Measurements from ENCODE around the gene CD151. TPM values are rescaled to one million over a fixed set of nuclear protein-coding genes. Genes with fewer than 3 reads are reported as not detected.

The CD151 gene
- total and polyA plus RNA-seq, 2 experiments from 2014 or later, result 62.9 to 109 TPM

- Histone ChIP-seq H4K20me1 (replicated peaks; ENCODE audit: insufficient read depth) (peaks cover 24% of the 10 kb centered on the region), H3K27ac (ENCODE audit: low read depth) (no peak overlapping the region), H3K79me2 (replicated peaks; ENCODE audit: insufficient read depth) (no peaks in the 10 kb centered on the region), H3K4me1 (ENCODE audit: insufficient read depth) (peaks cover 24% of the 10 kb centered on the region; the same call in 1 of the 2 replicates), H3K9me2 (ENCODE audit: insufficient read depth) (no peaks in the 10 kb centered on the region), H3K4me2 (no peak overlapping the region), H3K27me3 (ENCODE audit: insufficient read depth) (no peaks in the 10 kb centered on the region), H3K36me3 (ENCODE audit: insufficient read depth) (no peaks in the 10 kb centered on the region), H3F3A (replicated peaks; ENCODE audit: low read depth) (peaks cover 7% of the 10 kb centered on the region), H3K4me3 (no peak overlapping the region), H2AFZ (no peak overlapping the region)
- H3K27ac Mint-ChIP-seq, result no peak overlapping the region
- no peak for ATAC-seq
- peaks cover 23% of the 10 kb centered on the region for H3K27me3 Mint-ChIP-seq (ENCODE audit: insufficient read depth, low read depth, poor library complexity)
- no peak for DNase-seq (ENCODE audit: low spot score)
- H3K36me3 Mint-ChIP-seq (ENCODE audit: low read depth), result peaks cover 3% of the 10 kb centered on the region; the same call in 1 of the 3 replicates
- TF ChIP-seq ZNF331 (CRISPR knock-in tag; IDR thresholded peaks at IDR 0.05; ENCODE audit: low read depth) (no peak), ETS1 (IDR thresholded peaks at IDR 0.05) (no peak), REST (IDR thresholded peaks at IDR 0.05; ENCODE audit: unreplicated experiment) (peak; percentile 60), POLR2AphosphoS5 (IDR thresholded peaks at IDR 0.05; ENCODE audit: low read depth) (no peak)
- peaks cover 32% of the 10 kb centered on the region for H3K4me1 Mint-ChIP-seq
- H3K9me3 Mint-ChIP-seq, result no peaks in the 10 kb centered on the region; the same call in 2 of the 3 replicates
- H3K4me3 Mint-ChIP-seq, result no peak overlapping the region; the same call in 2 of the 3 replicates
Observed at GRCh38 chr11:858053-858761, 25.5 kb downstream of the CD151 start.

GRCh38 chr11:858762-859339 is 26.1 kb downstream of the CD151 start:
- ATAC-seq, result no peak
- TF ChIP-seq NANOG (IDR thresholded peaks at IDR 0.05; ENCODE audit: borderline replicate concordance) (no peak), EZH2phosphoT487 (IDR thresholded peaks at IDR 0.05; ENCODE audit: unreplicated experiment) (no peak), ZNF331 (CRISPR knock-in tag; IDR thresholded peaks at IDR 0.05; ENCODE audit: low read depth) (no peak)
- Mint-ChIP-seq H3K36me3 (ENCODE audit: low read depth) (peaks cover 3% of the 10 kb centered on the region; the same call in 1 of the 3 replicates), H3K27ac (no peak overlapping the region), H3K27me3 (ENCODE audit: insufficient read depth, low read depth, poor library complexity) (peaks cover 23% of the 10 kb centered on the region), H3K4me3 (no peak overlapping the region), H3K9me3 (no peaks in the 10 kb centered on the region; the same call in 2 of the 3 replicates), H3K4me1 (peaks cover 34% of the 10 kb centered on the region)
- no peak for DNase-seq (ENCODE audit: low spot score)
- Histone ChIP-seq H3K4me3 (no peak overlapping the region), H2AFZ (no peak overlapping the region), H3K4me1 (ENCODE audit: insufficient read depth) (peaks cover 27% of the 10 kb centered on the region; the same call in 1 of the 2 replicates), H3K27ac (ENCODE audit: low read depth) (no peak overlapping the region), H3K4me2 (no peak overlapping the region), H3K27me3 (ENCODE audit: insufficient read depth) (no peaks in the 10 kb centered on the region), H3K9me2 (ENCODE audit: insufficient read depth) (no peaks in the 10 kb centered on the region), H3K79me2 (replicated peaks; ENCODE audit: insufficient read depth) (no peaks in the 10 kb centered on the region), H3K36me3 (ENCODE audit: insufficient read depth) (no peaks in the 10 kb centered on the region), H4K20me1 (replicated peaks; ENCODE audit: insufficient read depth) (peaks cover 28% of the 10 kb centered on the region), H3F3A (replicated peaks; ENCODE audit: low read depth) (peaks cover 10% of the 10 kb centered on the region)
